Liver (tissue), 9 donors: ENCODE results near the gene ACP7. TPM values are rescaled to one million over a fixed set of nuclear protein-coding genes. Genes with fewer than 3 reads are reported as not detected.

Experiments
- DNase-seq: peaks from one replicate; pipeline ENCODE4 v3.0.0-alpha.2; 2017; ENCODE audit warnings: low spot score
- H3K27ac ChIP-seq, 2 donors: one replicate each; pipeline ENCODE4 v1.7.0; 2013; ENCODE audit warnings: inconsistent platforms in 2 of 2, low read length in 2 of 2, control low read depth in 1 of 2, low read depth in 1 of 2, mild to moderate bottlenecking in 1 of 2
- H3K27me3 ChIP-seq, 4 donors: one replicate each; pipeline versions ENCODE4 v1.6.1 to v1.7.0; 2013; ENCODE audit warnings: low read length in 3 of 4, inconsistent platforms in 1 of 4, mild to moderate bottlenecking in 1 of 4, moderate library complexity in 1 of 4; ENCODE audit not compliant: control insufficient read depth in 4 of 4, insufficient read depth in 4 of 4
- H3K36me3 ChIP-seq, 4 donors: one replicate each; pipeline versions ENCODE4 v1.6.1 to v1.7.0; 2013; ENCODE audit warnings: low read length in 3 of 4, mild to moderate bottlenecking in 3 of 4, low read depth in 1 of 4, moderate library complexity in 1 of 4; ENCODE audit not compliant: control insufficient read depth in 4 of 4, insufficient read depth in 3 of 4
- H3K4me1 ChIP-seq, 4 donors: one replicate each; pipeline versions ENCODE4 v1.6.1 to v1.7.0; 2013; ENCODE audit warnings: low read length in 3 of 4, mild to moderate bottlenecking in 3 of 4, moderate library complexity in 1 of 4; ENCODE audit not compliant: control insufficient read depth in 4 of 4, insufficient read depth in 4 of 4
- H3K4me3 ChIP-seq, 3 donors: one replicate each; pipeline versions ENCODE4 v1.6.1 to v1.7.0; 2013; ENCODE audit warnings: low read length in 3 of 3, control low read depth in 1 of 3, low read depth in 1 of 3, mild to moderate bottlenecking in 1 of 3
- H3K9ac ChIP-seq, 2 donors: one replicate each; pipeline ENCODE4 v1.7.0; 2013; ENCODE audit warnings: low read length in 2 of 2, mild to moderate bottlenecking in 2 of 2, moderate library complexity in 2 of 2, control low read depth in 1 of 2, low read depth in 1 of 2
- H3K9me3 ChIP-seq, 4 donors: one replicate each; pipeline versions ENCODE4 v1.6.1 to v1.7.0; 2013; ENCODE audit warnings: low read length in 3 of 4; ENCODE audit not compliant: control insufficient read depth in 4 of 4
- ATF3 ChIP-seq: IDR thresholded peaks from 2 replicates; pipeline ENCODE4 v1.6.1; 2016; ENCODE audit warnings: antibody characterized with exemption
- CTCF ChIP-seq: fragments of 150-350 bp; IDR thresholded peaks from 2 replicates; pipeline ENCODE4 v1.5.1; 2017; ENCODE audit warnings: improper control_type of control experiment, low read depth, low read length; ENCODE audit not compliant: missing input control
- GABPA ChIP-seq, 2 donors: IDR thresholded peaks in 1 of 2; conservative IDR thresholded peaks in 1 of 2; 2 replicates each; pipeline ENCODE4 v1.6.1; 2016; ENCODE audit warnings: antibody characterized with exemption in 2 of 2, mild to moderate bottlenecking in 1 of 2, moderate library complexity in 1 of 2
- HNF4A ChIP-seq, 2 donors: conservative IDR thresholded peaks; 2 replicates each; pipeline ENCODE4 v1.6.1; 2016; ENCODE audit warnings: antibody characterized with exemption in 2 of 2, mild to moderate bottlenecking in 2 of 2
- HNF4G ChIP-seq: IDR thresholded peaks from 2 replicates; pipeline ENCODE4 v1.6.1; 2016; ENCODE audit warnings: antibody characterized with exemption
- MAX ChIP-seq: IDR thresholded peaks from 2 replicates; pipeline ENCODE4 v1.6.1; 2016; ENCODE audit warnings: antibody characterized with exemption
- NR2F2 ChIP-seq: IDR thresholded peaks from 2 replicates; pipeline ENCODE4 v1.6.1; 2016; ENCODE audit warnings: antibody characterized with exemption
- RAD21 ChIP-seq, 2 donors: IDR thresholded peaks; 2 replicates each; pipeline ENCODE4 v1.6.1; 2016; ENCODE audit warnings: antibody characterized with exemption in 2 of 2, mild to moderate bottlenecking in 2 of 2
- REST ChIP-seq: IDR thresholded peaks from 2 replicates; pipeline ENCODE4 v1.6.1; 2016; ENCODE audit warnings: antibody characterized with exemption, mild to moderate bottlenecking
- RXRA ChIP-seq, 2 donors: IDR thresholded peaks; 2 replicates each; pipeline ENCODE4 v1.6.1; 2017 to 2018; ENCODE audit warnings: antibody characterized with exemption in 2 of 2, mild to moderate bottlenecking in 1 of 2
- TAF1 ChIP-seq: conservative IDR thresholded peaks from 2 replicates; pipeline ENCODE4 v1.6.1; 2016; ENCODE audit warnings: antibody characterized with exemption, mild to moderate bottlenecking
- WGBS: extraction: QIAGEN DNeasy Blood & Tissue Kit; methylation state at CpG from one replicate; pipeline ENCODE4 v1.1.7; 2013; 5-methylcytosine and 5-hydroxymethylcytosine counted together
- polyA plus RNA-seq, 2 donors: library from polyadenylated mRNA; stranded (reverse) in 1 of 2; unstranded in 1 of 2; fragments of 200-250 nt in 1 of 2; fragments of >200 nt in 1 of 2; fragmentation: Nextera tagmentation in 1 of 2; extraction: Ambion mirVana in 1 of 2; gene quantifications; one replicate each; pipeline versions ENCODE4 v1.2.1 to v1.2.3, GENCODE V29; 2013 to 2015
- total RNA-seq, 2 donors: library from RNA; depleted of rRNA; stranded (reverse); fragments of >200 nt; gene quantifications; one replicate each; pipeline ENCODE4 v1.2.3, GENCODE V29; 2014
- donor health status: healthy.
- donor health status: healthy.
- donor health status: healthy.
- donor health status: healthy.
- donor health status: healthy.

Gene ACP7
- total and polyA plus RNA-seq, 4 donors: 0.05 TPM; not detected in 3

GRCh38 chr19:39136225-39136940 is 52.2 kb downstream of the ACP7 start:
- Histone ChIP-seq H3K4me1 (peaks cover 5 to 22% (median 15%) of the 10 kb centered on the region in 4 donors), H3K27ac (no peak overlapping the region), H3K27me3 (no peaks in the 10 kb centered on the region), H3K9me3 (no peaks in the 10 kb centered on the region), H3K36me3 (no peaks in the 10 kb centered on the region), H3K9ac (no peak overlapping the region), H3K4me3 (no peak overlapping the region)
- DNase-seq: peak; percentile 30
- WGBS: 81% methylated on average over 12 of the region's 12 CpGs
- TF ChIP-seq REST (no peak), HNF4A (conservative IDR thresholded peaks at IDR 0.05) (no peak), NR2F2 (no peak), RXRA (IDR thresholded peaks at IDR 0.05) (no peak)

GRCh38 chr19:39137131-39137530 is 53.0 kb downstream of the ACP7 start:
- H3K9me3 ChIP-seq: no peaks in the 10 kb centered on the region
- H3K4me3 ChIP-seq: no peak overlapping the region
- no peaks in the 10 kb centered on the region for H3K36me3 ChIP-seq
- H3K9ac ChIP-seq: no peak overlapping the region
- no peak for DNase-seq
- no peak for TF ChIP-seq HNF4A (conservative IDR thresholded peaks at IDR 0.05)
- no peak for TF ChIP-seq RAD21 (IDR thresholded peaks at IDR 0.05)
- TF ChIP-seq MAX: no peak
- no peak for TF ChIP-seq CTCF
- TF ChIP-seq GABPA (IDR thresholded peaks at IDR 0.05 in 1 of 2, conservative IDR thresholded peaks at IDR 0.05 in 1 of 2): no peak
- no peak for TF ChIP-seq ATF3
- TF ChIP-seq HNF4G: no peak
- TF ChIP-seq TAF1: no peak
- H3K4me1 ChIP-seq: peaks cover 5 to 15% (median 11%) of the 10 kb centered on the region in 4 donors
- H3K27ac ChIP-seq: no peak overlapping the region
- H3K27me3 ChIP-seq: no peaks in the 10 kb centered on the region
- 88% methylated on average over 12 of the region's 12 CpGs for WGBS
